Activated CD8-positive, alpha-beta memory T cell treated with anti-CD3 and anti-CD28 coated beads for 4 hours (primary cell): Measurements from ENCODE around the gene FFAR1.

ENCODE experiments used
- DNase-seq, 2 donors: peaks; one replicate each; pipeline ENCODE4 v3.0.0-alpha.2; 2020; ENCODE audit warnings: low read depth in 2 of 2

The FFAR1 gene

GRCh38 chr19:35314858-35315470 is 32.7 kb upstream of the FFAR1 start:
- no peak for DNase-seq

- DNase-seq = no peak
Observed at GRCh38 chr19:35315883-35316282, 31.8 kb upstream of the FFAR1 start.

- no peak for DNase-seq
Observed at GRCh38 chr19:35316560-35316959, 31.1 kb upstream of the FFAR1 start.

- DNase-seq = no peak
Observed at GRCh38 chr19:35317464-35318043, 30.1 kb upstream of the FFAR1 start.

GRCh38 chr19:35318679-35319448 is 28.8 kb upstream of the FFAR1 start:
- DNase-seq = no peak

- no peak for DNase-seq
Observed at GRCh38 chr19:35320065-35320713, 27.5 kb upstream of the FFAR1 start.

GRCh38 chr19:35321291-35321690 is 26.4 kb upstream of the FFAR1 start:
- DNase-seq = no peak

GRCh38 chr19:35322014-35322413 is 25.7 kb upstream of the FFAR1 start:
- DNase-seq = no peak

GRCh38 chr19:35327642-35328041 is 20.1 kb upstream of the FFAR1 start:
- DNase-seq = no peak

GRCh38 chr19:35328851-35329285 is 18.8 kb upstream of the FFAR1 start, which contains the start of gene CD22:
Gene CD22 (plus strand): TSS chr19:35329187. CDS start chr19:35332041, 2,854 bp downstream.
- DNase-seq = no peak

GRCh38 chr19:35329323-35329722 is 18.4 kb upstream of the FFAR1 start:
- no peak for DNase-seq

GRCh38 chr19:35330475-35330874 is 17.2 kb upstream of the FFAR1 start:
- DNase-seq = no peak

- no peak for DNase-seq
Observed at GRCh38 chr19:35331551-35332214, 16.0 kb upstream of the FFAR1 start.

- no peak for DNase-seq
Observed at GRCh38 chr19:35332817-35333216, 14.9 kb upstream of the FFAR1 start.

GRCh38 chr19:35334144-35334753 is 13.5 kb upstream of the FFAR1 start:
- no peak for DNase-seq

GRCh38 chr19:35336166-35336955 is 11.3 kb upstream of the FFAR1 start:
- DNase-seq = no peak

GRCh38 chr19:35337097-35337983 is 10.4 kb upstream of the FFAR1 start:
- DNase-seq = no peak

GRCh38 chr19:35337984-35338296 is 9.8 kb upstream of the FFAR1 start:
- DNase-seq = no peak

- no peak for DNase-seq
Observed at GRCh38 chr19:35340431-35340830, 7.3 kb upstream of the FFAR1 start.

- DNase-seq = no peak
Observed at GRCh38 chr19:35341006-35341405, 6.7 kb upstream of the FFAR1 start.
